ENCODE measurements around the gene SLC51A.

- TF ChIP-seq, protein P1, sequence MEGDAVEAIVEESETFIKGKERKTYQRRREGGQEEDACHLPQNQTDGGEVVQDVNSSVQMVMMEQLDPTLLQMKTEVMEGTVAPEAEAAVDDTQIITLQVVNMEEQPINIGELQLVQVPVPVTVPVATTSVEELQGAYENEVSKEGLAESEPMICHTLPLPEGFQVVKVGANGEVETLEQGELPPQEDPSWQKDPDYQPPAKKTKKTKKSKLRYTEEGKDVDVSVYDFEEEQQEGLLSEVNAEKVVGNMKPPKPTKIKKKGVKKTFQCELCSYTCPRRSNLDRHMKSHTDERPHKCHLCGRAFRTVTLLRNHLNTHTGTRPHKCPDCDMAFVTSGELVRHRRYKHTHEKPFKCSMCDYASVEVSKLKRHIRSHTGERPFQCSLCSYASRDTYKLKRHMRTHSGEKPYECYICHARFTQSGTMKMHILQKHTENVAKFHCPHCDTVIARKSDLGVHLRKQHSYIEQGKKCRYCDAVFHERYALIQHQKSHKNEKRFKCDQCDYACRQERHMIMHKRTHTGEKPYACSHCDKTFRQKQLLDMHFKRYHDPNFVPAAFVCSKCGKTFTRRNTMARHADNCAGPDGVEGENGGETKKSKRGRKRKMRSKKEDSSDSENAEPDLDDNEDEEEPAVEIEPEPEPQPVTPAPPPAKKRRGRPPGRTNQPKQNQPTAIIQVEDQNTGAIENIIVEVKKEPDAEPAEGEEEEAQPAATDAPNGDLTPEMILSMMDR (IDR thresholded peaks at IDR 0.05) = no peak
- TF ChIP-seq POLR2A (IDR thresholded peaks at IDR 0.05) (no peak), EP300 (IDR thresholded peaks at IDR 0.05) (no peak), POLR2AphosphoS5 (IDR thresholded peaks at IDR 0.05) (no peak)
Measured at GRCh38 chr3:196237203-196237602, 20.9 kb downstream of the SLC51A start.
